GM12878 (cell line): Measurements from ENCODE around the gene VARS1. TPM values are rescaled to one million over a fixed set of nuclear protein-coding genes. Genes with fewer than 3 reads are reported as not detected.
A peak's percentile ranks its signal among the peaks of the same experiment; 100 is the strongest.

Experiments
- ATAC-seq: fragments of 200-7000 bp; cut with Tn5 transposase; 3 replicates; pipeline ENCODE4 v1.9.1; 2020; ENCODE audit warnings: mild to moderate bottlenecking, moderate library complexity
- BruUV-seq: library from RNA; stranded (reverse); fragments of 400-500 nt; replicated peaks from 2 replicates; lab custom pipeline; 2021; lab: Mats Ljungman, UMichigan
- CTCF ChIA-PET: fragments of 300-600 bp; sonication (Branson Sonifier 250); formaldehyde crosslinking; extraction: SDS; loops from one replicate; lab custom pipeline; 2021; ENCODE audit warnings: inconsistent platforms; lab: Yijun Ruan, JAX
- POLR2A ChIA-PET: fragments of 350-600 bp; formaldehyde crosslinking; extraction: SDS; loops from one replicate; lab custom pipeline; 2021; ENCODE audit warnings: inconsistent platforms; lab: Charles Lee
- RAD21 ChIA-PET: fragments of 300-600 bp; sonication (Branson Sonifier 250); formaldehyde crosslinking; loops from one replicate; lab custom pipeline; 2023; ENCODE audit warnings: antibody characterized with exemption; ENCODE audit not compliant: unreplicated experiment; lab: Charles Lee
- SMC1A ChIA-PET: fragments of 300-600 bp; sonication (Branson Sonifier 250); formaldehyde crosslinking; loops from one replicate; lab custom pipeline; 2023; ENCODE audit not compliant: unreplicated experiment, uncharacterized antibody; lab: Charles Lee
- DNase-seq: peaks from one replicate; pipeline ENCODE4 v3.0.0-alpha.2; 2011; ENCODE audit warnings: low read depth, low spot score
- FAIRE-seq: peaks from 3 replicates; lab custom pipeline; 2011; peaks lifted over from hg19 to GRCh38; lab: Jason Lieb, UNC
- H2AFZ ChIP-seq: 2 replicates; pipeline ENCODE4 v1.6.0; 2011; ENCODE audit warnings: low read depth, low read length, control low read depth; ENCODE audit not compliant: control insufficient read depth
- H3K27ac ChIP-seq: 2 replicates; pipeline ENCODE4 v1.5.1; 2011; ENCODE audit warnings: control low read depth; ENCODE audit not compliant: control insufficient read depth, insufficient read depth
- H3K27me3 ChIP-seq, 2 experiments: replicated peaks in 1 of 2; 2 replicates each; pipeline versions ENCODE4 v1.6.0 to v1.6.1; 2011; ENCODE audit warnings: low read length in 1 of 2; ENCODE audit not compliant: control insufficient read depth in 2 of 2, insufficient read depth in 2 of 2
- H3K36me3 ChIP-seq, 2 experiments: 2 replicates each; pipeline ENCODE4 v1.5.1; 2011; ENCODE audit warnings: low read length in 1 of 2; ENCODE audit not compliant: control insufficient read depth in 2 of 2, insufficient read depth in 2 of 2
- H3K4me1 ChIP-seq: 2 replicates; pipeline ENCODE4 v1.6.1; 2011; ENCODE audit warnings: mild to moderate bottlenecking, low read length, moderate library complexity, mixed read lengths; ENCODE audit not compliant: control insufficient read depth, insufficient read depth
- H3K4me2 ChIP-seq: 2 replicates; pipeline ENCODE4 v1.6.0; 2011; ENCODE audit warnings: control low read depth; ENCODE audit not compliant: control insufficient read depth, insufficient read depth
- H3K4me3 ChIP-seq: fragments of 200-600 bp; sonication (generic); 2 replicates; pipeline ENCODE4 v1.5.1; 2016
- H3K79me2 ChIP-seq: 2 replicates; pipeline ENCODE4 v1.6.0; 2011; ENCODE audit warnings: low read length; ENCODE audit not compliant: control insufficient read depth, insufficient read depth
- H3K9ac ChIP-seq: 2 replicates; pipeline ENCODE4 v1.8.0; 2011; ENCODE audit warnings: low read length, control low read depth, mixed read lengths; ENCODE audit not compliant: control insufficient read depth, insufficient read depth
- H3K9me3 ChIP-seq: replicated peaks from 3 replicates; pipeline ENCODE4 v1.5.1; 2011; ENCODE audit warnings: mild to moderate bottlenecking, low read length; ENCODE audit not compliant: control insufficient read depth, insufficient read depth
- H4K20me1 ChIP-seq: 2 replicates; pipeline ENCODE4 v1.6.0; 2011; ENCODE audit not compliant: control insufficient read depth, insufficient read depth
- BACH1 ChIP-seq: fragments of 450-650 bp; IDR thresholded peaks from 2 replicates; pipeline ENCODE4 v1.6.1; 2017; ENCODE audit warnings: mild to moderate bottlenecking, borderline replicate concordance
- ELK1 ChIP-seq: IDR thresholded peaks from 2 replicates; pipeline ENCODE4 v1.6.1; 2012; ENCODE audit warnings: low read depth, low read length, improper control_type of control experiment
- KAT2A ChIP-seq: conservative IDR thresholded peaks from 2 replicates; pipeline ENCODE4 v1.6.1; 2011; ENCODE audit warnings: low read depth, low read length; ENCODE audit not compliant: control insufficient read depth
- KDM1A ChIP-seq: fragments of 200-600 bp; sonication (generic); IDR thresholded peaks from 2 replicates; pipeline ENCODE4 v1.6.1; 2016; ENCODE audit warnings: borderline replicate concordance
- MEF2B ChIP-seq: fragments of 450-650 bp; IDR thresholded peaks from 2 replicates; pipeline ENCODE4 v1.6.1; 2018; ENCODE audit warnings: mild to moderate bottlenecking, moderate library complexity; ENCODE audit not compliant: partially characterized antibody, poor library complexity, severe bottlenecking
- NBN ChIP-seq: fragments of 450-650 bp; IDR thresholded peaks from 2 replicates; pipeline ENCODE4 v1.6.1; 2016
- NRF1 ChIP-seq: conservative IDR thresholded peaks from 2 replicates; pipeline ENCODE4 v1.6.1; 2011; ENCODE audit warnings: mild to moderate bottlenecking, low read depth, low read length, improper control_type of control experiment
- POLR2A ChIP-seq: IDR thresholded peaks from 2 replicates; pipeline ENCODE4 v1.6.1; 2011; ENCODE audit warnings: low read depth, mild to moderate bottlenecking, low read length
- RAD21 ChIP-seq: IDR thresholded peaks from 2 replicates; pipeline ENCODE4 v1.6.1; 2011; ENCODE audit warnings: mild to moderate bottlenecking, low read depth, low read length, moderate library complexity; ENCODE audit not compliant: insufficient read depth
- RAD51 ChIP-seq: fragments of 450-650 bp; IDR thresholded peaks from 2 replicates; pipeline ENCODE4 v1.6.1; 2016; ENCODE audit warnings: moderate library complexity, mild to moderate bottlenecking, inconsistent platforms
- RBBP5 ChIP-seq: fragments of 200-600 bp; sonication (generic); conservative IDR thresholded peaks from 2 replicates; pipeline ENCODE4 v1.6.1; 2016
- SMARCA5 ChIP-seq: fragments of 450-650 bp; IDR thresholded peaks from 2 replicates; pipeline ENCODE4 v1.6.1; 2017; ENCODE audit warnings: mild to moderate bottlenecking
- YY1 ChIP-seq: IDR thresholded peaks from 2 replicates; pipeline ENCODE4 v1.6.1; 2011; ENCODE audit warnings: low read depth, mild to moderate bottlenecking, low read length
- ZNF384 ChIP-seq: IDR thresholded peaks from 2 replicates; pipeline ENCODE4 v1.6.1; 2012; ENCODE audit warnings: low read depth, mild to moderate bottlenecking, low read length, improper control_type of control experiment, borderline replicate concordance
- ZNF592 ChIP-seq: fragments of 450-650 bp; IDR thresholded peaks from 2 replicates; pipeline ENCODE4 v1.6.1; 2017; ENCODE audit warnings: mild to moderate bottlenecking, moderate library complexity
- WGBS: methylation state at CpG from one replicate; pipeline ENCODE4 v1.1.6; 2016; ENCODE audit warnings: low lambda C conversion rate; ENCODE audit not compliant: insufficient replicate concordance, insufficient coverage; ENCODE audit errors: missing lambda C conversion rate; 5-methylcytosine and 5-hydroxymethylcytosine counted together
- in situ Hi-C: fragments of 300-500 bp; cut with MboI; formaldehyde crosslinking; loops from 9 replicates; pipeline ENCODE4 v1.14.3; 2018; ENCODE audit warnings: mixed read lengths
- intact Hi-C: fragments of 100-400 bp; cut with micrococcal nuclease; formaldehyde crosslinking; loops from one replicate; pipeline ENCODE4 v1.14.2; 2022; ENCODE audit not compliant: unreplicated experiment
- polyA plus RNA-seq, 11 experiments: library from polyadenylated mRNA; depleted of rRNA in 4 of 11; unstranded in 6 of 11; stranded (reverse) in 5 of 11; fragments of >200 nt; fragmentation: Nextera tagmentation in 4 of 11; fragmentation: Illumina TruSeq in 1 of 11; extraction: Ambion mirVana in 4 of 11; extraction: Trizol in 1 of 11; gene quantifications; 1 replicate in 1 of 11; 2 replicates in 10 of 11; pipeline versions ENCODE4 v1.2.1 to v1.2.3, GENCODE V29; 2011 to 2016; ENCODE audit warnings: inconsistent platforms in 2 of 11, missing spikeins in 2 of 11, low read depth in 1 of 11
- total RNA-seq, 4 experiments: library from RNA; depleted of rRNA in 3 of 4; stranded (reverse); fragments of >200 nt in 3 of 4; fragmentation: Illumina TruSeq in 1 of 4; extraction: Trizol in 1 of 4; gene quantifications; 2 replicates each; pipeline versions ENCODE4 v1.2.1 to v1.2.3, GENCODE V29; 2013 to 2021

Gene VARS1
- total and polyA plus RNA-seq, 10 of the 15 experiments (the other 5 are each of a cell fraction or from before 2014, with no cell fraction given), result 1.2 to 243 (median 80.7) TPM

DNA sequence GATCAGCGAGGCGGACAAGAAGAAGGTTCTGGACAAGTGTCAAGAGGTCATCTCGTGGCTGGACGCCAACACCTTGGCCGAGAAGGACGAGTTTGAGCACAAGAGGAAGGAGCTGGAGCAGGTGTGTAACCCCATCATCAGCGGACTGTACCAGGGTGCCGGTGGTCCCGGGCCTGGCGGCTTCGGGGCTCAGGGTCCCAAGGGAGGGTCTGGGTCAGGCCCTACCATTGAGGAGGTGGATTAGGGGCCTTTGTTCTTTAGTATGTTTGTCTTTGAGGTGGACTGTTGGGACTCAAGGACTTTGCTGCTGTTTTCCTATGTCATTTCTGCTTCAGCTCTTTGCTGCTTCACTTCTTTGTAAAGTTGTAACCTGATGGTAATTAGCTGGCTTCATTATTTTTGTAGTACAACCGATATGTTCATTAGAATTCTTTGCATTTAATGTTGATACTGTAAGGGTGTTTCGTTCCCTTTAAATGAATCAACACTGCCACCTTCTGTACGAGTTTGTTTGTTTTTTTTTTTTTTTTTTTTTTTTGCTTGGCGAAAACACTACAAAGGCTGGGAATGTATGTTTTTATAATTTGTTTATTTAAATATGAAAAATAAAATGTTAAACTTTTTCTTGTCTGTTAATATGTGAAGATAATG is 34.2 kb upstream of the VARS1 start:
- peak overlapping the region; percentile 33; the same call in 1 of the 2 replicates for H3K9ac ChIP-seq
- TF ChIP-seq KDM1A (no peak), ZNF384 (peak; percentile 99), ZNF592 (no peak), RAD21 (peak; percentile 84), NBN (peak; percentile 60; the same call in 1 of the 2 replicates), YY1 (no peak), RAD51 (0 out of 2 replicates have a peak, but pooled peaks have one; percentile 14), NRF1 (no peak), BACH1 (peak; percentile 66; the same call in 1 of the 2 replicates), MEF2B (peak; percentile 64), ELK1 (no peak), POLR2A (no peak), RBBP5 (no peak), KAT2A (no peak), SMARCA5 (no peak; the same call in 1 of the 2 replicates)

More for the DNA sequence above, 34.2 kb upstream of the VARS1 start:
- H3K4me3 ChIP-seq, result peak overlapping the region; percentile 79
- no peaks in the 10 kb centered on the region for H4K20me1 ChIP-seq
- H3K36me3 ChIP-seq, result no peaks in the 10 kb centered on the region
- no peak for DNase-seq
- SMC1A ChIA-PET, result interaction anchor here (0.7 to 3.7 kb wide), 28 partner anchors 10 to 283 kb away, joined by 3 to 30 read pairs (median 6); partner anchors contain the start of genes ATP6V1G2, CLIC1, HSPA1A and HSPA1L
- no peak for FAIRE-seq
- H3K9me3 ChIP-seq, result no peaks in the 10 kb centered on the region
- CTCF ChIA-PET, result interaction anchor here (0.8 to 4.0 kb wide), 29 partner anchors 13 to 335 kb away, joined by 3 to 27 read pairs (median 6); partner anchors contain the start of genes DDAH2, LSM2, LTB and LY6G5C
- in situ Hi-C loops, result loop anchor here (10.0 kb wide), 1 partner anchor 285 kb away; the partner anchor contains the start of genes ATP6V1G2, DDX39B and NFKBIL1
- ATAC-seq, result 0 out of 3 replicates have a peak, but pooled peaks have one; percentile 1
- no peak overlapping the region for H2AFZ ChIP-seq
- no TSS peak for BruUV-seq
- no peaks in the 10 kb centered on the region for H3K27me3 ChIP-seq
- POLR2A ChIA-PET, result interaction anchor here (0.5 to 10.9 kb wide), 18 partner anchors 10 to 332 kb away, joined by 3 to 122 read pairs (median 4); partner anchors contain the start of genes ABHD16A, CLIC1, DDX39B and LSM2
- H3K4me2 ChIP-seq, result peak overlapping the region; percentile 66
- H3K27ac ChIP-seq, result no peak overlapping the region
- RAD21 ChIA-PET, result interaction anchor here (0.6 to 3.9 kb wide), 34 partner anchors 9 to 288 kb away, joined by 3 to 30 read pairs (median 5); partner anchors contain the start of genes DDAH2, DDX39B, DXO and GPANK1
- whole genome bisulfite sequencing, result 2% methylated on average over 15 of the region's 15 CpGs
- peaks cover 11% of the 10 kb centered on the region for H3K4me1 ChIP-seq
- intact Hi-C loops, result loop anchor here (1.0 to 10.0 kb wide), 5 partner anchors 32 to 283 kb away; partner anchors contain the start of genes ATP6V1G2, CSNK2B, LY6G5B and VARS1
- H3K79me2 ChIP-seq, result peaks cover 33% of the 10 kb centered on the region
